ENCODE results near the gene PPP1R14B.

DNA sequence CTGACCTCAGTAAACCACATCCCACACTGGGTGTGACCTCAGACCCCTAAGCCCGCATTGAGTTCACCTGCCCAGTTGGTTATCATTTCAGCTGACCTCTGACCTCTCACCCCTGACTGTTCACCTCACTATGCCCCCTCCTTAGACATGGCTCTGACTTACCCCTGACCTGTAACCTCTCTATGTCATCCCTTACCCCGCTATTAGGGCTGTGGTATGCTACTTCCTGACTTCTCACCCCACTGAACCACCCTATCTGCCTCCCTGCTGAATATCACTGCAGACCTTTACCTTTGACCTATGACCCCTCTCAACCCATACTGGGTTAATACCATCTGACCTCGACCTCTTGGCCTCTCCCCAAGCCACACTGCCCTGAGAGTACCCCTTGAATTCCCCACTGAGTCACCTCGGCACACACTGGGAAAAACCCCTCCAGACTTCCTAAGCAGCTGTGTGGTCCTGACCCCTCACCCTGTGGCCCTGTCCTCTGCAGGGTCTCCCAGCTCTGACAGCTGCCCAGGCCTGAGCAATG lies 12.9 kb upstream of the PPP1R14B start:
- TF ChIP-seq, protein P1, sequence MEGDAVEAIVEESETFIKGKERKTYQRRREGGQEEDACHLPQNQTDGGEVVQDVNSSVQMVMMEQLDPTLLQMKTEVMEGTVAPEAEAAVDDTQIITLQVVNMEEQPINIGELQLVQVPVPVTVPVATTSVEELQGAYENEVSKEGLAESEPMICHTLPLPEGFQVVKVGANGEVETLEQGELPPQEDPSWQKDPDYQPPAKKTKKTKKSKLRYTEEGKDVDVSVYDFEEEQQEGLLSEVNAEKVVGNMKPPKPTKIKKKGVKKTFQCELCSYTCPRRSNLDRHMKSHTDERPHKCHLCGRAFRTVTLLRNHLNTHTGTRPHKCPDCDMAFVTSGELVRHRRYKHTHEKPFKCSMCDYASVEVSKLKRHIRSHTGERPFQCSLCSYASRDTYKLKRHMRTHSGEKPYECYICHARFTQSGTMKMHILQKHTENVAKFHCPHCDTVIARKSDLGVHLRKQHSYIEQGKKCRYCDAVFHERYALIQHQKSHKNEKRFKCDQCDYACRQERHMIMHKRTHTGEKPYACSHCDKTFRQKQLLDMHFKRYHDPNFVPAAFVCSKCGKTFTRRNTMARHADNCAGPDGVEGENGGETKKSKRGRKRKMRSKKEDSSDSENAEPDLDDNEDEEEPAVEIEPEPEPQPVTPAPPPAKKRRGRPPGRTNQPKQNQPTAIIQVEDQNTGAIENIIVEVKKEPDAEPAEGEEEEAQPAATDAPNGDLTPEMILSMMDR (IDR thresholded peaks at IDR 0.05): no peak
- TF ChIP-seq POLR2A (IDR thresholded peaks at IDR 0.05): no peak

All from lower leg skin (tissue), 3 donors.